Measurements from ENCODE around the gene IGSF3.
"Not testable (repeated sequence)": the region's sequence is repeated elsewhere in the genome, so short reads cannot be mapped to it uniquely, and the experiment has no call there.

Gene IGSF3

DNA sequence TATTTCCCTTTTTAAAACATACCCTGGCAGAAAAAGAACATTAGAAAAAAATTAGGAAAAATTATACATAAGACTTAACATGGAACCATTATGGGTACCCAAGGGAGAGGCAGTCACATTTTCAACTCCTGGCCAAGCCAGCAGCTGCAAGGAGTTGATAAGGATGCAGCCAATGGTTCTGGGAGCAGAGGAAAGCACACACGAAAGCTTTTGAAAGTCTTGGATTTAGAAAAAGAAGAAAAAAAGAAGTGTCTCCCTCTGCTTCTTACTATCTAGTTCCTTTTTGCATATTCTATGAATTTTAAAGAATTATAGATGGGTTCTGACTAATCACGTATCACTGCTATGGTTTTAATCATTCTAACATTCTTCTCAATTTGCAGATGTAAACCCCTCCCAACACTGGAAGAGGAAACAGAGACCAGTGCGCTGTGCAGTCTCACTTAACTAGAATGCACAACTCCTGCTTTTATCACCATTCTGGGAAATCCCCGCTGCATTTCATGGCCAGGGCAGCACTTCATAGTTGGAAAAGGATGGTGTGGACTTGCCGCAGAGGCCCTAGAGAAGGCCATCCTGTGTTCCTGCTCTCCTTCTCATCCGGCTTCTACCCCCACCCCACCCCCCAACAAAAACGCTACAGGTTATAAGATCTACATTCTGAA lies 94.0 kb downstream of the IGSF3 start:
- no peak for DNase-seq (ENCODE audit: low read depth)

GRCh38 chr1:116572771-116573430 lies 94.6 kb downstream of the IGSF3 start:
- no peak for DNase-seq (ENCODE audit: low read depth)

GRCh38 chr1:116572099-116572498 lies 95.4 kb downstream of the IGSF3 start:
- no peak for DNase-seq (ENCODE audit: low read depth)

GRCh38 chr1:116571215-116571919 lies 96.2 kb downstream of the IGSF3 start:
- DNase-seq (ENCODE audit: low read depth) = no peak

DNA sequence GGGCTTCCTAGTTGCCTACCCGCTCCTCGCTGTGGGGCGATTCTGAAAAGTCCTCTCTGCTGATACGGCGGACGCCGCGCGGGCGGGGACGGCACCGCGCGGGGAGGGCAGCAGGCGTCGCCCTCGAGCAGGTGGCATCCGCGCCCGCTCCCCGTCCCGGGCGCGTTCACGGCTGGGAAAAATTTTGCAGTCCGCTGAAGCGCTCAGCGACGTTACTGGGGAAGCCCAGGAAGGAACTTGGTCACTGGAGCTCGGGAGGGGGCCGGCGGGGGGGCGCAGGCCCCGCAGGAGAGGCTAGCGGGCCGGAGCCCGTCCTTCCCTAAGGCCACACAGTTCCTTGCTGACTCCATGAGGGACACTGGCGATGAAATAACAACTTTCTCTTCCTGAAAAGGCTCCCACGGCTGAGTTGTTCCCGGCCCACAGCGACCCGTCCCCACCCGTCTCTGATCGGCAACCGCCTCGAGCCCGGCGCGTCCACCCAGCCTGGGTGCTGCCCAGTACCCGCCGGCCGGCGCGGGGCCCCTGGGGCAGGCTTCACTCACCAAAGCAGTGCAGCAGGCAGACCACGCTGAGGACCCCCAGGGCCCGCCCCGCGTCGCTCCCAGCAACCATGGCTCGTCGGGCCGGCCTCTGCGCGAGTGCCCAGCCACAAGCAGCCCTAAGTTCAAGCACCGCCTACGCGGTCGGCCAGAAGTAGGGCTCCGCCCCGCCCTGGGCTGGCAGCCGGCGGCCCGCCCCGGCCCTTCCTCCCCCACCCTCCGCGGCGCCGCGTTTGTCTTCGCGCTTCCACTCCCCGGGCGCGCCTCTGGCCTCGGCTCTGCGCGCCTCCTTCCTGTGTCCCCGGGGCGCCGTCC lies 96.9 kb downstream of the IGSF3 start, which contains the start of gene CD58:
TSS of gene CD58 (minus strand) at position 669 of the 857 bp plus-strand sequence. CDS start at position 615, 54 bp downstream.
- peak; percentile 65 for DNase-seq (ENCODE audit: low read depth)

GRCh38 chr1:116569776-116570357 lies 97.7 kb downstream of the IGSF3 start:
- DNase-seq (ENCODE audit: low read depth) = no peak

GRCh38 chr1:116569381-116569670 lies 98.2 kb downstream of the IGSF3 start:
- DNase-seq (ENCODE audit: low read depth) = no peak

DNA sequence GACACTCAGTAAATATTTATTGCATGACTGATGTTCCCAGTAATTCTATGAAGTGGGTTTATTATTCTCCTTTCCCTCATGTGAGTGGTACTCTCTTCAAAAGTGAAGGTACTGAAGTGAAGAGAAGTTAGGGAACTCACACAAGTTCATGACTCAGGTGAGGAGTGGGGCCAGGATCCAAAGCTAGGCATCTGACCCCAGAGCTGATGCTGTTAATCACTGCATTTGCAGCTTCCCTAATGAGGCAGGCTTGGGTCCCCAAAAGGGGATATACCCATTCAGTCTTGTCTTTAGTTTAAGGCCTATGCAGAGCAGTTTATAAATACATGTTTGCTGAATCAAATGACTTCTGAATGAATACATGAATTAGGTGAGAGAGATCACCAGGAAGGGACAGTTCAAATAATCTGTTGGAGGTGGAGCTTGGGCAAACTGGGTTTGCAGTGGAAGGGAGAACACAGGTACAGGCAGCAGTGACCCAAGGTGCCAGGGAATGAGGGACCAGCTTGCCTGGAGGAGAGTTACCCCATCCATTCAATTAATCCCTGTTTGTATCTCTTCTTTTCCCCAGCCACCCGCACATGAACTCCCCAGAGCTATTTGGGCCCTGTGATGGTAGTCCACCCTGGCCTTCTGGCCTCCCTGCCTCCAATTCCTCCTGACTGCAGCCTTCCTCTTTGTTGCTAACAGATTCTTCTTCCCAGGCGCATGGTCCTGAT lies 98.7 kb downstream of the IGSF3 start:
- no peak for DNase-seq (ENCODE audit: low read depth)

GRCh38 chr1:116567790-116568661 lies 99.5 kb downstream of the IGSF3 start:
- no peak for DNase-seq (ENCODE audit: low read depth)

GRCh38 chr1:116565222-116565621 lies 102.3 kb downstream of the IGSF3 start:
- DNase-seq (ENCODE audit: low read depth) = no peak

- no peak for DNase-seq (ENCODE audit: low read depth)
Measured at GRCh38 chr1:116564426-116564825, 103.1 kb downstream of the IGSF3 start.

DNA sequence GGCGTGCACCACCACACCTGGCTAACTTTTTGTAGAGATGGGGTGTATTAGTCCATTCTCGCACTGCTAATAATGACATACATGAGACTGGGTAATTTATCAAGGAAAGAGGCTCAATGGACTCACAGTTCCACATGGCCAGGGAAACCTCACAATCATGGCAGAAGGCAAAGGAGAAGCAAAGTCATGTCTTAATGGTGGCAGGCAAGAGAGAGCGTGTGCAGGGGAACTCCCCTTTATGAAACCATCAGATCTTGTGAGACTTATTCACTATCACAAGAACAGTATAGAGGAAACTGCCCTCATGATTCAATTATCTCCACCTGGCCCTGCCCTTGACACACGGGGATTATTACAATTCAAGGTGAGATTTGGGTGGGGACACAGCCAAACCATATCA lies 105.1 kb downstream of the IGSF3 start:
- not testable (repeated sequence) for DNase-seq (ENCODE audit: low read depth)

DNA sequence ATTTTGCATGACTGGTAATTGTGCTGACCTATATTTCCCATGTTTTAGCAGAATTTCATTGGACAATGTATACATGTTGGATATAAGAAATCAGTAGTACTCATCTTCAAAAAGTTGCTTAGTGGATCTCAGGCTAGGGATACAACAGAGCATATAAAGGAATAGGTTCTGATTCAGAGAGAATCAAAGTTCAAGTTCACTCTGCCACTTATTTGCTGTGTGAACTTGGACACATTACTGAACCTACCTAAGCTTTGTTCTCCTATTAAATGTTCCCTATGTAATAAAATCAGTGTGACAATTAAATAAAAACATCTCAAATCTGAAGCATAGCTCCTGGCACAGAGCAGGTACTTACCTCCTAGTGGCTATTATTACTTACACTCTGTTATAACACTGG lies 106.0 kb downstream of the IGSF3 start:
- DNase-seq (ENCODE audit: low read depth) = no peak

DNA sequence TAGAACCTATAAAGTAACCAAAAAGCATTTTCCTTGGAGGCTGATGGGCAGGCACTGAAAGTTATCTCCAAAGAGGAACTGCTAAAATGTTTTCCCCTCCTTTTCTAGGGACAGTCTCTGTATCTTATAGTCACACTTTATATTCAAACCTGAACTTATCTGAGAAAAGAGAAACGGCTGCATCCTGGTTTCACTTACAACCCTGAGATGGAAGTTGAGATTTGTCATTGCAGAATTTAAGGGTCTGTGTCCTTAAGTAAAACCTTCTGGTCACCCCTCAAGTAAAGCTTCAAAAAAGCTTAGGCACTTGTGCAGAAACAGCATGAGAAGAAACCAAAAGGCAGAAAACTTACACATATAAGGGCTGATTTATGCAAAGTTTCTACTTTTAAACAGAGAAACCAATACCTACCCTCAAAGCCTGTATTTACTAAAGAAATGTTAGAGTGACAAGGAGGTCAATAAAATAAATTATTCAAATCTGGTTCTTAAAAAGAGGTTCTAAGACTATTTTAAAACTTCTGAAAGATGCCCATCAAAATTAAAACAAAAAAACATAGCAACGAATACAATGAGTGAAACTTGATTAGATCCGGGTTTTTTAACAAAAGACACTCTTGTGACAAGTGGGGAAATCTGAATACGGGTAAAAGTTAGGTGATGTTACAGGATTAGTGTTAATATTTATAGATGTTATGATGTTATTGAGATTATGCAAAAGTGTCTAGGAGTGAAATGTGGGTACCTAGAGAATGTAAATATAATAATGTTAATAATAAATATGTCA lies 106.6 kb downstream of the IGSF3 start:
- DNase-seq (ENCODE audit: low read depth) = no peak

DNA sequence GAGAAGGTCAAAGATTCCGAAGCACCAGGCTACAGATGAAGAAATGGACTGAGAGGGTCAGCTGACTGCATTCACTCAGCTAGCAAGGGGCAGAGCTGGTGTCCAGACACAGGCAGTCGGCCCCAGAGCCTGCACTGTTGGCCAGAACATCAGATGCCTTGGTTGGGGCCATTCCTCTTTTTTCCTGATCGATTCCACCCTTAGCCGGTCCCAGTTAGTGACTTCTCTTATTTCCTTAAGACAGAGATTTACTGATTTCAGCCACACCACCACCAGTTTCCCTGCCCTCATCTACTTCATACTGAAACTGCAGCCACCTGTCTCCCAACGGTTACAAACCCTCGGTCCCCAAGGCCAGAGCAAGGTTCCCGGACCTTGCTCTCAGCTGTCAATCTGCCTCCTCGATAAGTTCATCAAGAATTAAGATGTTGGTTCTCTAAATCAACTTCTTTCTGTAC lies 108.2 kb downstream of the IGSF3 start:
- no peak for DNase-seq (ENCODE audit: low read depth)

DNA sequence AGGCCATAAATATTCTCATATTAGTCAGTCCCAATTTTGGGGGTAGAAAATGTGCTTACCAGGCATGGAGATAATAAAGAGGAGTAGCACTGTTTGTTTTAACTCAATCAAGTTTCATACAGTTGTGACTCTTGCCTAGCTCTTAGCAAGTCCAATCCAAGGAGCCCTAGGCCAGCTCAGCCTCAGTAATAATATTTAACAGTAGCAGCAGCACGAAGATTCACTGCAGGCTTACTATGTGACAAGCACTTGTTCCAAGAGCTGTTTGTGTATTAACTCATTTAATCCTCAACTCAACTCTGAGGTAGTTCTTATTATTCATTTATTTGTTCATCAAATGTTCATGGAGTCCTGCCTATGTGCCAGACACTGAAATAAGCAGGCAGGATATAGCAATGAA lies 109.0 kb downstream of the IGSF3 start:
- DNase-seq (ENCODE audit: low read depth) = no peak

GRCh38 chr1:116558140-116558549 lies 109.4 kb downstream of the IGSF3 start:
- DNase-seq (ENCODE audit: low read depth) = no peak

- DNase-seq (ENCODE audit: low read depth) = no peak
Measured at GRCh38 chr1:116557323-116557878, 110.1 kb downstream of the IGSF3 start.

Data from stimulated activated CD8-positive, alpha-beta memory T cell treated with anti-CD3 and anti-CD28 coated beads, Interleukin-7, amount 100 ng/mL, for 24 hours (primary cell).